NCI-H2196 treated with DMSO at 0.1 percent for 48 hours (cell line): ENCODE data around the gene BAHCC1.

Experiments used
- DNase-seq: peaks from one replicate; lab custom pipeline; 2025; ENCODE audit not compliant: unreplicated experiment; lab: John Stamatoyannopoulos, UW

The BAHCC1 gene

DNA sequence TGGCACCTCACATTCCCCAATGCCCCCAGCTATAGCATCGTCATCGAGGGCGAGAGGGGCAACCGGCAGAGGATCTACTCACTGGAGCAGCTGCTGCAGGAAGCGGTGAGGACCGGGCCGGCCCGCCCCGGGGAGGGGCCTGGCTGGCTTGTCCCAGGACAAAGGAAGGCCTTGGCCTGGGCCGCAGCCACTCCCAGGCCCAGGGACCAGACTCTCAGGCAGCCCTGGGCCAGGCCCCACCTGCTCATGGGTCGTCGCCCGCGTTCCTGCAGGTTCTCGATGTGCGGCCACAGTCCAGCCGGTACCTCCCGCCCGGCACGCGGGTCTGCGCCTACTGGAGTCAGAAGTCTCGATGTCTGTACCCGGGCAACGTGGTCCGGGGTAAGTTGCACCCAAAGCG is 64.0 kb downstream of the BAHCC1 start:
- no peak for DNase-seq

- DNase-seq, result no peak
These were observed 64.6 kb downstream of the BAHCC1 start for GRCh38 chr17:81459864-81460263.

- no peak for DNase-seq
These were observed 65.7 kb downstream of the BAHCC1 start for GRCh38 chr17:81460856-81461460.

- DNase-seq, result no peak
These were observed 66.6 kb downstream of the BAHCC1 start for GRCh38 chr17:81461607-81462500.

DNA sequence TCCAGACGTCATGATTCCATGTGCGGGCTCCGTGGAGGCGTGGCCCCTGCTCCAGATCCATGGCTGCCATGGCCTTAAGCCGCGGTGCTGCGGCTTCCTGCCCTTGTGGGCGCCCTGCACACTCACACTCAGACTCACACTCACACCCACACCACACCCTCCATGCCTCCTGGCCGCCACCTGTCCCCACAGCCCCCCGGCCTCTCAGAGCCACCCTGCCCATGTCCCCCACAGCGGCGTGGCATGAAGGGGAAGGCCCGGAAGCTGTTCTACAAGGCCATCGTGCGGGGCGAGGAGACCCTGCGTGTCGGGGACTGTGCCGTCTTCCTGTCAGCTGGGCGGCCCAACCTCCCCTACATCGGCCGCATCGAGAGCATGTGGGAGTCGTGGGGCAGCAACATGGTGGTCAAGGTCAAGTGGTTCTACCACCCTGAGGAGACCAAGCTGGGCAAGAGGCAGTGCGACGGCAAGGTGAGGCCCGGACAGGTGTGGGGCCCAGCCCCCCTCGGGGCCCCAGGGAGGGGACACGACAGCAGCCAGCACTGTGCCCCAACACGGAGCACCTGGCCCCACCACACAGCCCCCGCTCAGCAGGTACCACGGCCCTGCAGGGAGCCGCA is 67.4 kb downstream of the BAHCC1 start:
- DNase-seq, result no peak

GRCh38 chr17:81463506-81463905 is 68.2 kb downstream of the BAHCC1 start:
- no peak for DNase-seq

GRCh38 chr17:81464586-81464985 is 69.3 kb downstream of the BAHCC1 start:
- no peak for DNase-seq

GRCh38 chr17:81465910-81466309 is 70.7 kb downstream of the BAHCC1 start:
- DNase-seq, result no peak

DNA sequence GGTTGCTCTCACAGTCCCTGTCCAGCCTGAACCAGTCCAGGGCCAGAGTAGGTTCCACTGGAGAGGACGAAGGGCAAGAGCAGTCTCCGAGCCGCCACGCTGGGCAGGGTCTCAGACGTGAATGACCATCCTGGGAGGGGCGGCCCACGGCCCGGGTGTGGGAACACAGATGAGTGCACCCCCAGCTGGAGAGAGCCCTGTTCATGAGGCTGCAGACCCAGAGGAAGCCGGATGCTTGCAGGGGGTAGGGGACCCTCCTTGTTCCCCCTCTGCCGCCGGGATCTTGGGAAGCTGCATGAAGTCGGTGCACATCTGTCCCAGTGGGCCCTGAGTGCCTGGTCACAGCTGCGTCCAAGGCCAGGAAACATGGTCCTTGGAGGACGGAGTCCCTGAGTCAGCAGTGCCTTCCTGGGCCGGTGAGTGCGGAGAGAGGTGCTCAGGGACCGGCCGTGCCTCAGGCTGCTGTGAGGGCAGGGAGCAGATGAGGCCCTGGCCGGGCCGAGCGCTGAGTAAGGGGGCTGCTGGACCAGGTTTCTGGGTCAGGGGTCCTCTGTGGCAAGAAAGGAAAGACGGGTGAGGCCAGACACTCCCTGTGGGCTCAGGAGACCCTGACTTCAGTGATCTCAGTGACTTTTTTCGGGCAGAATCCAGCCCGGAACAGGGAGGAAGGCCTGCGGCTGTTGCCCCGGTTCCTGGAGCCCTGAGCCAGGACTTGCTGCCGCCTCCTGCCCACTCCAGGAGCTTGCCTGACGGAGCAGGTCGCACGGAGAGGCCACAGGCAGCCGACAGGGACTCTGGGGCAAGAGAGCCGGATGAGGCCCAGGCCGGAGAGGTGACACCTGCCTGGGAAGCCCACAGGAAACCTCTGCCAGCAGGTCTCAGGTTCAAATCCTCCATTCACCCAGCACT is 71.6 kb downstream of the BAHCC1 start:
- no peak for DNase-seq

DNA sequence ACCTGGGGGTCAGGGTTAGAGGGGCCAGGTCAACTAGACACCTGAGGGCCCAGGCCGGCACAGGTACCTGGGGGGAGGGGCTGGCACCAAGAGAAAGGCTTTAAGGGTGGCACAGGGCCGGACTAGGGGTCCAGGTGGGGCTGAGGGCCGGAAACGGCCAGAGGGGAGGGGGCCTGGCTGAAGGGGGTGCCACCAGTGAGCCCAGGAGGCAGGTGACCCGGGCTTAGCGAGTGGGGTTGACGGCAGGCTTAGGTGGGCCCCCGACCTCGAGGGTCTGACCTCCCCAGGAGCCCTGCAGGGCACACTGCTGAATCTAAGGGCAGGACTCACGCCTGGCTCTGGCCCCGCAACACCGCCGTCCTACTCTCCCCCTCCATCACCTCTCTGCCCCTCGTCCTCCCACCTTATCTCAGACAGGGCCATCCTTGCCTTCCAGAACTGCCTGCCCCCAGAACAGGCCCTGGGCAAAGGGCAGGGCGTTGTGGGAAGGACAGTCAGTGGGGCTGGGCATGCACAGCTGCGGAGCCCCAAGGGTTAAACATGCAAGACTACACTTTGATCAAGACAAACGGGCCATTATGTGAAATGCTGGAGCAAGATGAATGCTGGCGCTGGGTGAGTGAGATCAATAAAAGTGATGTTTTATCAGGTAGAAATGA is 73.0 kb downstream of the BAHCC1 start:
- no peak for DNase-seq

- no peak for DNase-seq
These were observed 73.5 kb downstream of the BAHCC1 start for GRCh38 chr17:81468770-81469121.

GRCh38 chr17:81469266-81469665 is 74.0 kb downstream of the BAHCC1 start:
- DNase-seq, result no peak

DNA sequence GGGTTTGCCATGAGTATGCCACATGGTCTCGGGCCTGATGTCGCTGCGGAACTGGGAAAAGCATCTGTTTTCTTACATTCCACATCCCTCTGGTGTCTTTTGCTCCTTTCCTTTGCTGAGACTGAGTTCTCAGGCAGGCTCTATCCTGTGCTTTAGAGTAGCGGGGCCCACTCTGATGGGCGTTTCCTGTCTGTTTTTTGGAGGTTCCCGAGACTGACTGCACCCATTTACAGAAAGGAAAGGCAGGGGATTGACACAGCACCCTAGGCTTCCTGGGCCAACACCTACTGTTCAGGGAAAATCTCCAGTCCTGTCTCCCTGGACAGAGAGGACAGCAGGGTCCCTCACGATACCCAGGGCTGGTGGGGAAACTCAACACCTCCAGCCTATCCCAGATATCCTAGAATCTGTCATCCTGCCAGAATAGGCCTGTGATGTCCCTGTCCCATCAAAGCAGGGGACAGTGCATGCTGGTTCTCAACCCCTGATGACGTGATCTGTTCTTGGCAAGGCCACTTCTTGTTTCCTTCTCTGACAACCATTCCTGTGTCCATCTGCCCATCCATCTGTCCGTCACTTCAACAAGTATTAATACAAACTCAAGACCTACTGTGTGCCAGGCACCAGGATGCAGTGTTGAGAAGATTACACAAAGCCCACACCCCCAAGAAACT is 75.2 kb downstream of the BAHCC1 start:
- DNase-seq, result no peak

DNA sequence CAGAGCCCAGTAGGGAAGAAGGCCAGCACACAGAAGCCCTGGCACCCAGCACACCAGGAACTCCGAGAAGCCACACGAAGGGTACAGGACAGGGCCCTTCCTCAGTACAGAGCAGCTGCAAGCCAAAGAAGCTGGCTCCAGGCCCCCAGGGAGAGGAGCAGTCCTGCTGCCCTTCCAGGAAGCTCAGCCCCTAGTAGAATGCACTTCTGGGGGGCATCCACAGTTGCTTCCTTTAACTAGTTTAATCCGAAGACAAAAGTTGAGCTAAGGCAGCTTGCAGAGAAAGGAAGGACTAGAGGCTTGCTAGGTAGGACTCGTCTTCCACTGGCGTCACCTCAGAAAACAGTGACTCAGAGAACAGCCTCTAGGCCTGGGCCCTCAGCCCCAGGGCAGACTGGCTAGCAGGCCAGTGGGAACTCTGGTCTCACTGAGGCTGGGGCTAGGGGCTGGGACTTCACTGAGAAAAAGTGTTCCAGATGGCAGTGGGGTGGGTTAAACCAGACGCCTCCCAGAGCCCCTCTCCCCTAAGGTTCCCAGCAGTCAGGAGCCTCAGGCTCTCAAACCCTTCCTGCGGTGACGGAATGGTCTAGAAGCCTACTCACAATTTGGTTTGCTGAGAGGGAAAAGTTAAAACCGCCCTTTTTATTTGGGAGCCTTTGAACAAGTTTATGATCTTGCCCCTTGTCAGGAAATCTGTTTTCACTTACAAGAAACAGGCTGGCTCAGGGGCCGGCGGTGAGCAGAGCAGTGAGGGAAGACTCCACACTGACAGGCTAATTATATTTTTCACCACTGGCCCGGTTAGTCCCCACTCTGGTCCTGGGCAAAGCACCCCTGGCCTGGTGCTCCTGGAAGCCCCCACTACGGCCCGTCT is 75.9 kb downstream of the BAHCC1 start:
- DNase-seq, result no peak

DNA sequence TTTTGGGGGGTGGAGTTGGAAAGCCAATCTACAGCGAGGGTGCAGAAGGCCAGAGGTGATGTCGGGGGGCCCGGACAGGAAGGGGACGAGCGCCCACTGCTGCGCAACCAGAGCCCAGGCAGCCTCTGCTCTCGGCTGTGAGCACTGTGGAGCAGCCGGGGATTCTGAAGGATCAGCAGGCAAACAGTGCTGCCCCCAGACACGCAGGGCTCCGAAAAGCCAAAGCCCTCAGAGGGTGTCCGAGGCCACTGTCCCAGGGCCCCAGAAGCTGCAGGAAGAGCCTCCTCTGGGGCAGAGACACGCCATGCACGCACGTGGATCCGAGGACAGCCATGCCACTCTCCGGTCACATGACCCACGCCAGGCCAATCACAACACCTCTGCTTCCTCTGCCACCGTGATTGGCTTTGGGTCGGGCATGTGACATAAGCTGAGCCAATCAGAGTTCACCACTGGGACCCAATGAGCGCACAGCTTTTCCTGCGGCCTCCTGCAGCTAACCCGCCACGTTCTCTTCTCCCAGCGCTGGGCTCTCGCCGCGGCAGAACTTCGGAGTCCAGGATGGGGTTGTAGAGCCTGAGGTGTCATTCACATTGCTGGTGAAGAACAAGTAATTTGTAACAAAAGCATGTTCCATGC is 76.7 kb downstream of the BAHCC1 start:
- DNase-seq, result no peak

- no peak for DNase-seq
These were observed 77.8 kb downstream of the BAHCC1 start for GRCh38 chr17:81473019-81473418.

- no peak for DNase-seq
These were observed 79.7 kb downstream of the BAHCC1 start for GRCh38 chr17:81474958-81475357.

DNA sequence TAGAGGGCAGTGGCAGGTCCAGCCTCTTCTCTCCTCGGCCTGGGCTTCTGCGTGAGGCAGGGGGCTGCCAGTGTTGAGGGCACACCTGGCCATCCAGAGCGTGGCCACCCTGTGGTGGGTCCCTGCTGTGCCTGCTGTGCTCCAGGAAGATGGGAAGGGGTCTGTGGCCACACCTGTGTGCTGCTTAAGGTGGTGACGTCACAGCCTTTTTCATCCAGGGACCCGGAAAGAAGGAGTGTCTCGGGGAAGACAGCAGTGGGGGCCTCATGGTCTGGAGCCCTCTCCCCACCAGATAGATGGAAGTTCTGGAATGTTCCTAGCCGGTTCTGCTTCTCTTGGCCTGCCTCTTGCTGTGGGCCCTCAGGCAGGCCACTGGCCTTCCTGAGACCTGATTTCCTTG is 80.8 kb downstream of the BAHCC1 start:
- no peak for DNase-seq

DNA sequence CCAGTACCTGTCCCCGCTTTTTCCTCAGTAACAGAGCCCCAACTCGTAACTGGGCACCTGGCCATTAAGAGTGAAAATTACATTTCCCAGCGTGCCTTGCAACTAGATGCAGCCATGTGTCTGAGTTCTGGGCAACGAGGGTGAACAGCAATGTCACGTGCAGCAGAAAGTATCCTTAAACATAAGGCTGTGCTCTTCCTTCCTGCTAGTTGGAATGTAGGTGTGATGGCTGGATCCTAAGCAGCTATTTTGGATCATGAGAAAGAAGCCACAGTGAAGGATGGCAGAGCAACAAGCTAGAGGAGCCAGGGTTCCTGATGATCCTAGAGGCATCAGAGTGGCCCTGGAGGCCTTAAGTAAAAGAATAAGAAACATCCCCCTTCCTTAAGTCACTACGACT is 81.4 kb downstream of the BAHCC1 start:
- no peak for DNase-seq
